Stimulated activated memory B cell treated with anti-CD40 and anti-IgM and Interleukin-4, amounts not matched to agents 10 μg/mL and 1 μg/mL and 100 μg/mL, for 72 hours (primary cell): ENCODE measurements around the gene NLRP3.
"Not testable (repeated sequence)": the region's sequence is repeated elsewhere in the genome, so short reads cannot be mapped to it uniquely, and the experiment has no call there.

Source experiments
- ATAC-seq: fragments of 150-1000 bp; cut with Tn5 transposase; 2 replicates; pipeline ENCODE4 v1.10.0; 2021
- H3K27ac Mint-ChIP-seq: one replicate; pipeline ENCODE4 v1.8.0; 2022; ENCODE audit warnings: mild to moderate bottlenecking, mixed read lengths
- H3K27me3 Mint-ChIP-seq: one replicate; pipeline ENCODE4 v1.8.0; 2022; ENCODE audit warnings: mixed read lengths
- H3K36me3 Mint-ChIP-seq: one replicate; pipeline ENCODE4 v1.8.0; 2022; ENCODE audit warnings: mixed read lengths
- H3K4me1 Mint-ChIP-seq: one replicate; pipeline ENCODE4 v1.8.0; 2022; ENCODE audit warnings: mixed read lengths
- H3K4me3 Mint-ChIP-seq: one replicate; pipeline ENCODE4 v1.8.0; 2022; ENCODE audit warnings: mild to moderate bottlenecking, moderate library complexity, mixed read lengths
- H3K9me3 Mint-ChIP-seq: one replicate; pipeline ENCODE4 v1.8.0; 2022; ENCODE audit warnings: mixed read lengths

The NLRP3 gene

GRCh38 chr1:247415423-247416361, at the start of gene NLRP3:
NLRP3 (plus strand) TSS chr1:247416173; CDS start chr1:247418801, 2,628 bp downstream.
- H3K4me1 Mint-ChIP-seq: peaks cover 31% of the 10 kb centered on the region
- ATAC-seq: peak; percentile 75
- H3K9me3 Mint-ChIP-seq: no peaks in the 10 kb centered on the region
- peak within 1 kb of the TSS; percentile 67 for H3K27ac Mint-ChIP-seq
- no peaks in the 10 kb centered on the region for H3K27me3 Mint-ChIP-seq
- no peaks in the 10 kb centered on the region for H3K36me3 Mint-ChIP-seq
- H3K4me3 Mint-ChIP-seq: peak within 1 kb of the TSS; percentile 76

GRCh38 chr1:247366345-247366744, 49.6 kb upstream of the NLRP3 start:
- ATAC-seq, H3K4me1 Mint-ChIP-seq, H3K27ac Mint-ChIP-seq, H3K36me3 Mint-ChIP-seq, H3K4me3 Mint-ChIP-seq: not testable (repeated sequence)
- Mint-ChIP-seq H3K9me3 (peaks cover 14% of the 10 kb centered on the region), H3K27me3 (peaks cover 37% of the 10 kb centered on the region)

DNA sequence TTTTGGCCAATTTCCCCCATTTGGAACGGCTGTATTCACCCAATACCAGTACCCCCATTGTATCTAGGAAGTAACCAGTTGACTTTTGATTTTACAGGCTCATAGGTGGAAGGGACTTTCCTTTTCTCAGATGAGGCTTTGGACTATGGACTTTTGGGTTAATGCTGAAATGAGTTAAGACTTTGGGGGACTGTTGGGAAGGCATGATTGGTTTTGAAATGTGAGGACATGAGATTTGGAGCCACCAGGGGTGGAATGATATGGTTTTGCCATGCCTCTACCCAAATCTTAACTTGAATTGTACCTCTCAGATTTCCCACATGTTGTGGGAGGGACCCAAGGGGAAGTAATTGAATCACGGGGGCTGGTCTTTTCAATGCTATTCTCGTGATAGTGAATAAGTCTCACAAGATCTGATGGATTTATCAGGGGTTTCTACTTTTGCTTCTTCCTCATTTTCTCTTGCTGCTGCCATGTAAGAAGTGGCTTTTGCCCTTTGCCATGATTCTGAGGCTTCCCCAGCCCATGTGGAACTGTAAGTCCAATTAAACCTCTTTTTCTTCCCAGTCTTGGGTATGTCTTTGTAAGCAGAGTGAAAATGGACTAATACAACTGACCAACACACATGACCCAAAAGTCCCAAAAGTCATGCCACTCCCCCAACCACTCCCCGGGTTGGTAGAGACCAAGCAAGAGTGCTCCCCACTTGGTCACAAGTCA, 48.9 kb upstream of the NLRP3 start:
- no peak for ATAC-seq
- peaks cover 36% of the 10 kb centered on the region for H3K27me3 Mint-ChIP-seq
- H3K36me3 Mint-ChIP-seq: peaks cover 5% of the 10 kb centered on the region

GRCh38 chr1:247367786-247368422, 48.1 kb upstream of the NLRP3 start:
- peaks cover 11% of the 10 kb centered on the region for H3K4me1 Mint-ChIP-seq
- H3K27ac Mint-ChIP-seq: no peak overlapping the region
- peaks cover 5% of the 10 kb centered on the region for H3K36me3 Mint-ChIP-seq
- peaks cover 41% of the 10 kb centered on the region for H3K27me3 Mint-ChIP-seq
- no peak for ATAC-seq
- peaks cover 14% of the 10 kb centered on the region for H3K9me3 Mint-ChIP-seq
- H3K4me3 Mint-ChIP-seq: no peak overlapping the region

More for the DNA sequence above, 48.9 kb upstream of the NLRP3 start:
- Mint-ChIP-seq H3K4me3 (no peak overlapping the region), H3K4me1 (peaks cover 5% of the 10 kb centered on the region), H3K9me3 (peaks cover 14% of the 10 kb centered on the region), H3K27ac (no peak overlapping the region)

- ATAC-seq: no peak
- peaks cover 14% of the 10 kb centered on the region for H3K9me3 Mint-ChIP-seq
- peaks cover 34% of the 10 kb centered on the region for H3K27me3 Mint-ChIP-seq
- H3K36me3 Mint-ChIP-seq: peaks cover 5% of the 10 kb centered on the region
- peaks cover 13% of the 10 kb centered on the region for H3K4me1 Mint-ChIP-seq
- H3K4me3 Mint-ChIP-seq: no peak overlapping the region
- no peak overlapping the region for H3K27ac Mint-ChIP-seq
Measured at GRCh38 chr1:247368490-247369145, 47.4 kb upstream of the NLRP3 start.

- H3K27ac Mint-ChIP-seq: no peak overlapping the region
- no peak for ATAC-seq
- no peak overlapping the region for H3K4me3 Mint-ChIP-seq
- H3K9me3 Mint-ChIP-seq: peaks cover 6% of the 10 kb centered on the region
- peaks cover 13% of the 10 kb centered on the region for H3K4me1 Mint-ChIP-seq
- H3K27me3 Mint-ChIP-seq: peaks cover 22% of the 10 kb centered on the region
- peaks cover under 1% of the 10 kb centered on the region for H3K36me3 Mint-ChIP-seq
Measured at GRCh38 chr1:247370786-247371732, 44.9 kb upstream of the NLRP3 start.

- Mint-ChIP-seq H3K4me3 (no peak overlapping the region), H3K4me1 (peaks cover 13% of the 10 kb centered on the region), H3K9me3 (peaks cover 4% of the 10 kb centered on the region), H3K27me3 (peaks cover 18% of the 10 kb centered on the region), H3K36me3 (no peaks in the 10 kb centered on the region), H3K27ac (no peak overlapping the region)
- no peak for ATAC-seq
Measured at GRCh38 chr1:247371801-247372259, 44.1 kb upstream of the NLRP3 start.

- Mint-ChIP-seq H3K4me1 (peaks cover 12% of the 10 kb centered on the region), H3K27me3 (peaks cover 23% of the 10 kb centered on the region), H3K9me3 (no peaks in the 10 kb centered on the region), H3K36me3 (no peaks in the 10 kb centered on the region), H3K4me3 (peak overlapping the region; percentile 60), H3K27ac (no peak overlapping the region)
- peak; percentile 75 for ATAC-seq
Measured at GRCh38 chr1:247373721-247374141, 42.2 kb upstream of the NLRP3 start.

DNA sequence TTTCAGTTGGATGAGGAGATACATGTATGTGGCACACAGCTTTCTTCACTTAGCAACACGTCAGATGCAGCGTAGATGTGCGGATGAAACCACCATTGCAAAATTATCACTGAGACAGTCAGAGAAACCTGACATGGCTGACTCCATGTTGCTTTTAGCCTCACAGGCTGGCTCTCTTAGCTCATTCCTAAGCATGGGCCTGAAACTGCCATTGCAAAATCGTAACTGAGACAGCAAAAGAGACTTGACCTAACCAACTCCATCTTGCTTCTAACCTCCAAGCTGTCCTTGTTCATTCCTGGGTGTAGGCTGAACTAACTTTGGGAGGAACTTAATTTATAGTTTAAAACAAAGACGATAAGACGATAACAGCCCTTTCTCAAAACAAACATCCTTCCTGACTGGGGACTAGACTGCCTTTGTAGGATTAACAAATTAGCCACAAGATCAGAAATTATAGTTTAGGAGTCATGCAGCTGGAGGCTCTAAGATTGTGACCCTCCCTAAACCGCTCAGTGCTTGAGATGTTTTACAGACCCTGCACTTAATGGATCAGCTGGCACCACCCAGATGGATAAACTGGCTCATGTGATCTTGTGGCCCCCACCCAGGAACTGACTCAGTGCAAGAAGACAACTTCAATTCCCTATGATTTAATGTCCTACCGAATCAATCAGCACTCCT, 41.2 kb upstream of the NLRP3 start:
- H3K9me3 Mint-ChIP-seq: not testable (repeated sequence)

GRCh38 chr1:247375747-247376146, 40.2 kb upstream of the NLRP3 start:
- Mint-ChIP-seq H3K27me3 (peaks cover 35% of the 10 kb centered on the region), H3K27ac (no peak overlapping the region), H3K4me3 (no peak overlapping the region), H3K4me1 (peaks cover 8% of the 10 kb centered on the region), H3K36me3 (no peaks in the 10 kb centered on the region), H3K9me3 (no peaks in the 10 kb centered on the region)
- ATAC-seq: no peak

More for the DNA sequence above, 41.2 kb upstream of the NLRP3 start:
- not testable (repeated sequence) for H3K4me1 Mint-ChIP-seq, H3K27ac Mint-ChIP-seq, H3K36me3 Mint-ChIP-seq, ATAC-seq, H3K4me3 Mint-ChIP-seq
- H3K27me3 Mint-ChIP-seq: peaks cover 34% of the 10 kb centered on the region

DNA sequence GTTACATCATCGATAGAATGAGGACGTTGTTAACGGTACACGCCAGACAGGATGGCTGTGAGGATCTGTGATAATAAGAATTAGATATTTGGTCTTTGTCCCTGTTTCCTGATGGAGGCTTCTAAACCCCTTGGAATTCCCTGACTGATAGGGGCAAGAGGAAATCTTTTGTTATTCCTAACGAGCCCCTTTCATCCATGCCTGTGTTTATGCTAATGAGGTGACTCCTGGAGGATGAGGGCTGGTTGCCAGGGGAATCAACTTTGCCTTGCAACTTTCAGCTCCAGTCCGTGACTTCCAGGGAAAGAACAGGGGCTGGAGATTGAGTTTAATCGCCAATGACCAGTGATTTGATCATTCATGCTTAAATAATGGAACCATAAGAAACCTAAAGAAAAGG, 39.3 kb upstream of the NLRP3 start:
- Mint-ChIP-seq H3K9me3 (no peaks in the 10 kb centered on the region), H3K4me3 (no peak overlapping the region), H3K27ac (no peak overlapping the region), H3K27me3 (peaks cover 35% of the 10 kb centered on the region), H3K4me1 (peaks cover 8% of the 10 kb centered on the region), H3K36me3 (no peaks in the 10 kb centered on the region)
- no peak for ATAC-seq

- H3K27ac Mint-ChIP-seq, H3K9me3 Mint-ChIP-seq, H3K36me3 Mint-ChIP-seq, H3K4me1 Mint-ChIP-seq, H3K4me3 Mint-ChIP-seq, ATAC-seq: not testable (repeated sequence)
- peaks cover 26% of the 10 kb centered on the region for H3K27me3 Mint-ChIP-seq
Measured at GRCh38 chr1:247377656-247378055, 38.3 kb upstream of the NLRP3 start.

- Mint-ChIP-seq H3K27me3 (peaks cover 25% of the 10 kb centered on the region), H3K27ac (no peak overlapping the region), H3K4me3 (no peak overlapping the region), H3K36me3 (no peaks in the 10 kb centered on the region), H3K4me1 (no peaks in the 10 kb centered on the region), H3K9me3 (no peaks in the 10 kb centered on the region)
- no peak for ATAC-seq
Measured at GRCh38 chr1:247378334-247379073, 37.5 kb upstream of the NLRP3 start.
